Measurements from ENCODE around the gene GABRB2.

- TF ChIP-seq CTCF (conservative IDR thresholded peaks at IDR 0.05; ENCODE audit: low read length) = no peak
- no peak for TF ChIP-seq EZH2phosphoT487 (IDR thresholded peaks at IDR 0.05; ENCODE audit: borderline replicate concordance, low read depth, low read length)
These were observed 15.8 kb downstream of the GABRB2 start for GRCh38 chr5:161530700-161531099.
